Fibroblast of pulmonary artery (primary cell): Measurements from ENCODE around the gene HSD17B2.

Source experiments
- DNase-seq: peaks from one replicate; pipeline ENCODE4 v3.0.0-alpha.2; 2010; ENCODE audit warnings: low read depth
- H3K4me3 ChIP-seq: replicated peaks from 2 replicates; pipeline ENCODE4 v1.5.1; 2011; ENCODE audit warnings: low read depth, mild to moderate bottlenecking, control low read depth, low read length, moderate library complexity
- TF ChIP-seq, protein P1 (sequence below): IDR thresholded peaks from 2 replicates; pipeline ENCODE4 v1.5.1; 2011; ENCODE audit warnings: mild to moderate bottlenecking, control low read depth, low read length, inconsistent platforms; ENCODE audit errors: missing control alignments

HSD17B2 gene

DNA sequence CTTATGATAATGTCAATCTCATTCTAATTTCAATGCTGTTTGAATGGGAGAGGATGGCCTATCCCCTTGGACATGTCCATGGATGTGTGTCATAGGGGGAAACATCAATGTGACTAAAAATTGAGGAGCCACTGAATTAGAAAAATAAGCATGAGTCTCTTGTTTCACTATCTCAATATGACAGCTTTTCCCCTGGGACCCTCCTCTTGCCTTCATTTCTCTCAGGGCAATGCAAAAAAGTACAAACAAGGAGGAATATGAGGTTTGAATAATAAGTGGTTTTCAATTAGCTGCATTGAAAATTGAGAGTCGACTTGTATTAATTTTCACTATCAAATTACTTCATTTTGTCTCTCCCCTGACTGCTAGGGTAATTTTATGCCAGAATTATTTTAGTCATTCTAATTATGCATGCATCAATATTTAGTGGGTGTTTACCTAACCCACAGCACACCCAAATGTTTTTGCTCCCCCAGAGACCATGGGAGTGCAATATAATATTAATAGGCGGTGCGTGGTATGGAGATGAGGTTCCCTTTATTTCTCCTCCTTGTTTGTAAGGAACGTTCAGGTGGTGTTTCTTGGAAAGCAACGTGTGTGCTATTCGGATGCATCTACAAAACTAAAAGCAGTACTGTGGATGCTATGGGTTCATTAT lies 17.0 kb upstream of the HSD17B2 start:
- no peak for DNase-seq
- no peak overlapping the region for H3K4me3 ChIP-seq
- TF ChIP-seq, protein P1, sequence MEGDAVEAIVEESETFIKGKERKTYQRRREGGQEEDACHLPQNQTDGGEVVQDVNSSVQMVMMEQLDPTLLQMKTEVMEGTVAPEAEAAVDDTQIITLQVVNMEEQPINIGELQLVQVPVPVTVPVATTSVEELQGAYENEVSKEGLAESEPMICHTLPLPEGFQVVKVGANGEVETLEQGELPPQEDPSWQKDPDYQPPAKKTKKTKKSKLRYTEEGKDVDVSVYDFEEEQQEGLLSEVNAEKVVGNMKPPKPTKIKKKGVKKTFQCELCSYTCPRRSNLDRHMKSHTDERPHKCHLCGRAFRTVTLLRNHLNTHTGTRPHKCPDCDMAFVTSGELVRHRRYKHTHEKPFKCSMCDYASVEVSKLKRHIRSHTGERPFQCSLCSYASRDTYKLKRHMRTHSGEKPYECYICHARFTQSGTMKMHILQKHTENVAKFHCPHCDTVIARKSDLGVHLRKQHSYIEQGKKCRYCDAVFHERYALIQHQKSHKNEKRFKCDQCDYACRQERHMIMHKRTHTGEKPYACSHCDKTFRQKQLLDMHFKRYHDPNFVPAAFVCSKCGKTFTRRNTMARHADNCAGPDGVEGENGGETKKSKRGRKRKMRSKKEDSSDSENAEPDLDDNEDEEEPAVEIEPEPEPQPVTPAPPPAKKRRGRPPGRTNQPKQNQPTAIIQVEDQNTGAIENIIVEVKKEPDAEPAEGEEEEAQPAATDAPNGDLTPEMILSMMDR, result no peak

DNA sequence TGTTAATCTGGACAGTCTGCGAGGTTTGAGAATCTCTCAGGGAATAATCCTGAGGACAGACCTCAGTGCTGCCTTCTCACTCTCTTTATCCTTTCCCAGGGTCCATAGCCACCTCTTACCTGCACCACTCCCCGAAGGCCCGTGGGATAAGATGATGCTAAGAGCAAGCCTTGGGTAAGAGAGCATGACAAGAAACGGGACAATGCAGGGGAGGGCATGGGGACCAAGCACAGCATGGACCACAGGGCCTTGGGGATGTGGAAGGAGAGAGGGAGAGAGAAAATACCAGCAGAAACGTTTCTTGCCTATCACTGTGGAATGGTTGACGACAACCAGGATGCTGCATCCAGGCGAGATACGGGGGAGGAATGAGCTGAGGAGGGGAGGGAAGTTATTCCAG lies 15.5 kb upstream of the HSD17B2 start:
- DNase-seq, result no peak
- no peak overlapping the region for H3K4me3 ChIP-seq
- TF ChIP-seq, protein P1, result no peak

DNA sequence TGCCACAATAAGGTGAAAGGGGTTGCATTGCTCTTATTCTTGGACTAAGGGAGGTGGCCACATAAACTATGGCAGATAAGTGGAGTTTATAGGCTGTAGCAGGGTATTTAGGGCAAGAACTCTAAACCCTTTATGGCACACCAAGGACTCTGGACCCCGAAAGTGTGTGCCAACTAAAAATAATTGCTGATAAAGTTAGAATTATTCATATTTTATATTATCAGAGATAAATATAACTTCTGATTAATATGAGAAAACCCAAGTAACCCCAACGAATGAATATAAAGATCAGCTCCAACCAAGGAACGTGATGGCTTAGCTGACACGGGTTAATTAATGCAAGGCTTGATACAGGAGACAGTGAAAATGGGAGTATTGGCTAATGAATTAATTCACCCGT lies 15.0 kb upstream of the HSD17B2 start:
- DNase-seq, result no peak
- H3K4me3 ChIP-seq, result no peak overlapping the region
- TF ChIP-seq, protein P1, result no peak

DNA sequence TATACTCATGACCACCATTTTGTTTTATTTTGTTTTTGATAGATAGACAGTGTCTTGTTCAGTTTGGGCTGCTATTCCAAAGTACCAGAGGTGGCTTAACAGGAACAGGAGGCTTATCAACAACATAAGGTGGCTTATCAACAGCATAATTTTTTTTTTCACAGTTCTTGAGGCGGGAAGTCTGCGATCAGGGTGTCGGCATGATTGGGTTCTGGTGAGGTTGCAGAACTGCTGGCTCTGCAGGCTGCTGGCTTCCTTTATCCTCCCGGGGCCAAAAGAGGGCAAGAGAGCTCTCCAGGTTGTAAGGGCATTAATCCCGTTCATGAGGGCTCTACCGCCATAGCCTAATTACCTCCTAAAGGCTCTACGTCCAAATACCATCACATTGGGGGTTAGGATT lies 11.8 kb upstream of the HSD17B2 start:
- H3K4me3 ChIP-seq, result no peak overlapping the region
- DNase-seq, result no peak
- TF ChIP-seq, protein P1, result no peak

DNA sequence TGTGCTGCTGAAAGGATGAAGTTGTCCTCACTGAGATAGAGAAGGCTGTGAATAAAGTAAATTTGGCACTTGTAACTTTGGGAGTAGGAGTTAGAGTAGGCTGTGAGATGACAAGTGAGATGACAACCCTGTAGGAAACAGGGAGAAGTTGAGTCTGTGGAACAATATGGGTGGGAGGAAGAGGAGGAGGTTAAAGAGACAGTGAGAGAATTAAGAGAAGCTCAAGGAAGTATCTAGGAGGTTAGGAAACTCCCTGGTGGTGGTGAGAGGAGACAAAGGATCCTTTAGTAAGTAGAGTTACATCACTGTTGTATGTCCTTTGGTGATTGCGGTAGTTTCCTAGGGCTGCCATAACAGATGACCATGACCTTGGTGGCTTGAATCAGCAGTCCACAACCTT lies 10.7 kb upstream of the HSD17B2 start:
- TF ChIP-seq, protein P1, result no peak
- DNase-seq, result no peak

DNA sequence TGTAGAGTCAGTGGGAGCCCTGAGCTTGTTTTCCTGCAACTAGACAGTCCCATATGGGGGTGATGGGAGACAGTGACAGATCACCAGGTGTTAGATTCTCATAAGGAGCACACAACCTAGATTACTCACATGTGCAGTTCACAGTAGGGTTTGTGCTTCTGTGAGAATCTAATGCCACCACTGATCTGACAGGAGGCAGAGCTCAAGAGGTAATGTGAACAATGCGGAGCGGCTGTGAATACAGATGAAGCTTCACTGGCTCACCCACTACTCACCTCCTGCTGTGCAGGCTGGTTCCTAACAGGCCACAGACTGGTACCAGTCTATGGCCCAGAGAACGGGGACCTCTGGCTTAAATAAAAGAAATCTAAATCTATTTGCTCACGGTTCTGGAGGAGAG lies 10.2 kb upstream of the HSD17B2 start:
- no peak overlapping the region for H3K4me3 ChIP-seq
- DNase-seq, result no peak
- TF ChIP-seq, protein P1, result no peak

More for the DNA sequence above, 10.7 kb upstream of the HSD17B2 start:
- no peak overlapping the region for H3K4me3 ChIP-seq

DNA sequence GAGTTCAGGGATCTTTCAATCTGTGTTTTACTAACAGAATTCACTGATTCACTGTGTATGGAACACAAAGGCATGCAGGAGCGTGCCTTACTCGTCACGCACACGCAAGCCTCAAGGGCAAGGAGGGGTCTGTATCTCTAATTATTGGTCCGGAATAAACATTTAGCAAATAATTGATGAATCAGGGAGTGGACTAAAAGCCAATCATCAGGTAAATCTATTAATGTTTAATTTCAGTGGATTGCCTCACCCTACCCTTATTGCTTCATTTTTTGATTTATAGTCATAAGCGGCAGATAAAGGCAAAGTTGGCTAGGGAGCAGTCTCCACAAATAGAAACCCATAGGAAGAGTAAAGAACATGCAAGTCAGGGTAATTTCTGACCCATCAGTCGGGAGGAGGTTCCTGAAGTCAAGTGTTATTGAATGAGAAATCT lies 7.4 kb upstream of the HSD17B2 start:
- no peak overlapping the region for H3K4me3 ChIP-seq
- DNase-seq, result no peak
- TF ChIP-seq, protein P1, result no peak
